T-helper 17 cell (primary cell): ENCODE measurements around the gene CALML3. TPM values are rescaled to one million over a fixed set of nuclear protein-coding genes. Genes with fewer than 3 reads are reported as not detected.
A peak's percentile ranks its signal among the peaks of the same experiment; 100 is the strongest.

ENCODE experiments used
- ATAC-seq: fragments of 150-1000 bp; cut with Tn5 transposase; 2 replicates; pipeline ENCODE4 v1.10.0; 2021; ENCODE audit warnings: mild to moderate bottlenecking, moderate library complexity
- DNase-seq, 3 donors: peaks; one replicate each; pipeline versions ENCODE4 v3.0.0 to v3.0.0-alpha.2; 2020 to 2021
- H3K9me3 ChIP-seq: one replicate; pipeline ENCODE4 v1.7.0; 2013; ENCODE audit warnings: low read length, mild to moderate bottlenecking; ENCODE audit not compliant: control insufficient read depth, poor library complexity, severe bottlenecking
- H3K27ac Mint-ChIP-seq: one replicate; pipeline ENCODE4 v1.8.0; 2022; ENCODE audit warnings: mild to moderate bottlenecking, moderate library complexity, mixed read lengths
- H3K27me3 Mint-ChIP-seq: one replicate; pipeline ENCODE4 v1.8.0; 2022; ENCODE audit warnings: mixed read lengths
- H3K36me3 Mint-ChIP-seq: one replicate; pipeline ENCODE4 v1.8.0; 2022; ENCODE audit warnings: low read depth, mixed read lengths
- H3K4me1 Mint-ChIP-seq: one replicate; pipeline ENCODE4 v1.8.0; 2022; ENCODE audit warnings: mild to moderate bottlenecking, mixed read lengths
- H3K4me3 Mint-ChIP-seq: one replicate; pipeline ENCODE4 v1.8.0; 2022; ENCODE audit warnings: mild to moderate bottlenecking, moderate library complexity, mixed read lengths
- total RNA-seq, 4 donors: library from RNA in 2 of 4; stranded (reverse) in 2 of 4; gene quantifications; one replicate each; pipeline ENCODE4 v1.2.3 and lab custom pipeline; 2022 to 2026

The CALML3 gene
- total RNA-seq, 2 donors from 2014 or later = not detected

DNA sequence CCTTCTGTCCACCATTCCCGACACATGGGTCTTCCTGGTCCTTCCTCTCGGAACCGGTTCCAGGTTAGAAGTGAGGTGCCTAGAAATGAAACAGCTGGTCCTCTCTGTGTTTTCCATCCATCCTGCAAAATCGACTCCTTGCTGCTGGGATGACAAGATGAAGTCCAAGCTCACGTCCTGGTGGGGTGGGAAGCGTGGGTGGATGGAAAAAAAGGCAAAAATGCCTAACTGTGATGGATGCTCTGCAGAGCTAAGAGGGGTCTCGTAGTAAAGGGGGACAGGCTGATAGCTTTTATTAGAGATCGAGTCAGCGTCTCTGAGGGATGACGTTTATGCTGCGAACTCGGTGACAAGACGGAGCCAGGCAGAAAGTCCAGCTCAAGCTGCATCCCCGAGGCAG is 39.5 kb upstream of the CALML3 start:
- peaks cover 4% of the 10 kb centered on the region for H3K4me1 Mint-ChIP-seq
- H3K27me3 Mint-ChIP-seq = peaks cover 24% of the 10 kb centered on the region
- no peak for DNase-seq
- H3K36me3 Mint-ChIP-seq = peaks cover 2% of the 10 kb centered on the region
- ATAC-seq = no peak
- H3K27ac Mint-ChIP-seq = no peak overlapping the region
- H3K9me3 ChIP-seq = no peaks in the 10 kb centered on the region
- no peak overlapping the region for H3K4me3 Mint-ChIP-seq

- no peak for ATAC-seq
- H3K4me3 Mint-ChIP-seq = no peak overlapping the region
- no peak overlapping the region for H3K27ac Mint-ChIP-seq
These were observed 38.6 kb upstream of the CALML3 start for GRCh38 chr10:5485948-5486852.

DNA sequence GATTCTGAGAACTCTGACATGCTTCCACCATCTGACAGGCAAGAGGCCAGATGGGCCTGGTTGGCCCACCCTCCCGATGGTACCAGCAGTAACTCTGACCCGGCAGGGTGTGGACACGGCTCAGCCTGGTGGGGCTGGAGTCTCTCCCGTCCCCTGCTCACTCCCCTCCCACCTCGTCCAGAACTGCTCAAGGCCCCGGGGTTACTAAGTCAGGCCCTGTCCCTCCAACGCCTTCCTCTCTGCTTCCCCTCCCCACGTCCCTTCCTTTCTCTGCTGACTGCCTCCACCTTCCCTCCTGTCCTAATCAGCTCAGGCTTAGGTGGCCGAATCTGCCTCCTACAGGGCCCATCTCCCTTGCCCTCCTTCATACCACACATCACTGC is 37.9 kb upstream of the CALML3 start:
- Mint-ChIP-seq H3K27me3 (peaks cover 16% of the 10 kb centered on the region), H3K4me1 (peaks cover 4% of the 10 kb centered on the region), H3K36me3 (peaks cover 2% of the 10 kb centered on the region), H3K27ac (no peak overlapping the region), H3K4me3 (no peak overlapping the region)
- ATAC-seq = no peak
- no peak for DNase-seq
- H3K9me3 ChIP-seq = no peaks in the 10 kb centered on the region

More at GRCh38 chr10:5485948-5486852, 38.6 kb upstream of the CALML3 start:
- Mint-ChIP-seq H3K27me3 (peaks cover 20% of the 10 kb centered on the region), H3K4me1 (peaks cover 4% of the 10 kb centered on the region), H3K36me3 (peaks cover 2% of the 10 kb centered on the region)
- DNase-seq = no peak
- no peaks in the 10 kb centered on the region for H3K9me3 ChIP-seq

DNA sequence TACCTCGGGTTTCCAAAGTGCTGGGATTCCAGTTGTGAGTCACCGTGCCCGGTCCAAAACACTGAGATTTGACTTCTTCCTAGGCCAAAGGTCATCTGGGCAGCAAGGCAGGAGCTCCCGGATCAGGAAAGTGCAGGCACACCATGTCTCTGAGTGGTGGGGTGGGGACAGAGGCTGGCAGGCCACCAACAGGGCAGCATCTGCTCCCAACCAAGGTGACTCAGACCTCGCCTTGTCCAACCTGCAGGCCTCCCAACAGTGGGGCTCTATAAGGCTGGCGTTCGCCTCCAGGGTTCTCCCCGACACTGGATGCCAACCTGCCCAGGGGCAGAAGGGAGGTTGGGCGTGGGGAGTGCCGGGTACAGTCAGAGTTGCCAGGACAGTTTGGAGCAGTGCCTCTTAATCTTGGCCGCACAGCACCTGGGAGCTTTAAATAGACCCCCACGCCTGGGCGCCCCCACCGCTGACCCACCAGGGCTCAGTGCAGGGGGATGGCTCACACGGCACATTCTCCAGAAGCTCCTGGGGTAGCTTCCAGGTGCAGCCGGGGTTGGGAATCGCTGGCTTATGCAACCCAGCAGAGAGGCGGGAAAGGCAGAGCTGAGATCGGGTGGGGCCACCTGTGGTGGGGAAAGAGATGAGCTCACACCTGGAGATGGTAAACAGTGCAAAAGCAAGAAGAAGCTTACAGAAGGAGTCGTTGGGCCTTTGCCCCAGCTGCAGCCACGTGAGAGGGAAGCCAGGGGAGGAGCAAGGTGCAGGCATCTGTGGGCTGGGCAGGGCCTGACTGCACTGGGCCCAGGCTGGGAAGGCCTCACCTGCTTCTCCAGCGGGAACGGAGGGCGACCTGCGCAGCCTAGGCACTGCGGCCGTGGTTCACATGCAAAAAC is 36.2 kb upstream of the CALML3 start:
- H3K27me3 Mint-ChIP-seq = peaks cover 9% of the 10 kb centered on the region
- H3K9me3 ChIP-seq = no peaks in the 10 kb centered on the region
- H3K27ac Mint-ChIP-seq = no peak overlapping the region
- ATAC-seq (no peak), DNase-seq (no peak)
- H3K4me3 Mint-ChIP-seq = no peak overlapping the region
- H3K36me3 Mint-ChIP-seq = peaks cover 4% of the 10 kb centered on the region
- H3K4me1 Mint-ChIP-seq = peaks cover 4% of the 10 kb centered on the region

DNA sequence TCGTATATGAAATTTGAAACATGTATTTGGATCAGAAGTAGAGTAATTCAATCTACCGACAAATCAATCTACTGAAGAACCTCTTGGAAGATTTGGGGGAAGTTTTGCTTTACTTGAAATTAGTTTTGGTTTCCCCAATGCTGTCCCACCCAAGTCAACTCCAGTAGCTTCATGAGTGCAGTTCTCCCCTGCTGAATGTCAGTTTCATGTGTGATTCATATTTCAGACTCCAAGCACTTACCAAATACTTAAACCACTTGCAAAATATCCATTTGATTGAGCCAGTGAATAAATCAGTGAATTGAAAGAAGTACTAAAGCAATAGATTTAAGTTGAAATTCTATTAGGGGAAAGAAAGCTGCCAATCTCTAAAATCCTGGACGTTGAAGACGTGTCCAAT is 34.7 kb upstream of the CALML3 start:
- H3K4me3 Mint-ChIP-seq = no peak overlapping the region
- peaks cover 4% of the 10 kb centered on the region for H3K4me1 Mint-ChIP-seq
- no peaks in the 10 kb centered on the region for H3K9me3 ChIP-seq
- ATAC-seq (no peak), DNase-seq (no peak)
- no peak overlapping the region for H3K27ac Mint-ChIP-seq
- H3K36me3 Mint-ChIP-seq = peaks cover 4% of the 10 kb centered on the region
- H3K27me3 Mint-ChIP-seq = peaks cover 9% of the 10 kb centered on the region

- H3K27me3 Mint-ChIP-seq = peaks cover 9% of the 10 kb centered on the region
- ATAC-seq (no peak), DNase-seq (no peak)
- H3K4me3 Mint-ChIP-seq = no peak overlapping the region
- peaks cover 4% of the 10 kb centered on the region for H3K36me3 Mint-ChIP-seq
- no peaks in the 10 kb centered on the region for H3K9me3 ChIP-seq
- peak overlapping the region; percentile 59 for H3K27ac Mint-ChIP-seq
- peaks cover 4% of the 10 kb centered on the region for H3K4me1 Mint-ChIP-seq
These were observed 33.9 kb upstream of the CALML3 start for GRCh38 chr10:5490698-5491464.

DNA sequence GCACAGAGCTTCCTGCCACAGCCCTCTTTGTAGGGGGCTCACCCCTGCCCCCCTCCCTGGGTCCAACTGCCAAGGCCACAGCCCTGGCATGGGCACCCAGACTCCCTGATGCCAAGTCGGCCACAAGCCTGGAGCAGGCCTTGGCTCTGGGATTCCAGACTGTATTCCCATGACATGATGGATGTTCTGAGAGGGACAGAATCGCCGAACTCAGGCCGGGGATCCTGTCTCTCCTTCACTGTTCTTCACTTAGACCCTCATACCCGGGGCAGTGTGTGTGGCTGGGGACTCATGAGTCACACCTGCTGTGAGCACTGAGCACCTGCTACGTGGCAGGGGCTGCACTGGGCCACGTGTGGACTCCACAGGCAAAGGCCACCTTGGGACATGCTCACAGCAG is 33.3 kb upstream of the CALML3 start:
- no peaks in the 10 kb centered on the region for H3K9me3 ChIP-seq
- no peak for DNase-seq
- Mint-ChIP-seq H3K4me3 (no peak overlapping the region), H3K27me3 (peaks cover 9% of the 10 kb centered on the region), H3K4me1 (peaks cover 4% of the 10 kb centered on the region), H3K36me3 (peaks cover 4% of the 10 kb centered on the region), H3K27ac (peak overlapping the region; percentile 59)
- no peak for ATAC-seq

GRCh38 chr10:5492322-5492855 is 32.4 kb upstream of the CALML3 start:
- Mint-ChIP-seq H3K27me3 (peaks cover 4% of the 10 kb centered on the region), H3K27ac (no peak overlapping the region), H3K36me3 (peaks cover 2% of the 10 kb centered on the region), H3K4me3 (no peak overlapping the region), H3K4me1 (peaks cover 4% of the 10 kb centered on the region)
- DNase-seq (no peak), ATAC-seq (no peak)
- H3K9me3 ChIP-seq = no peaks in the 10 kb centered on the region

- Mint-ChIP-seq H3K4me3 (no peak overlapping the region), H3K4me1 (peaks cover 2% of the 10 kb centered on the region), H3K36me3 (peaks cover 2% of the 10 kb centered on the region), H3K27me3 (no peaks in the 10 kb centered on the region), H3K27ac (no peak overlapping the region)
- ATAC-seq (no peak), DNase-seq (no peak)
- no peaks in the 10 kb centered on the region for H3K9me3 ChIP-seq
These were observed 31.7 kb upstream of the CALML3 start for GRCh38 chr10:5492929-5493576.

DNA sequence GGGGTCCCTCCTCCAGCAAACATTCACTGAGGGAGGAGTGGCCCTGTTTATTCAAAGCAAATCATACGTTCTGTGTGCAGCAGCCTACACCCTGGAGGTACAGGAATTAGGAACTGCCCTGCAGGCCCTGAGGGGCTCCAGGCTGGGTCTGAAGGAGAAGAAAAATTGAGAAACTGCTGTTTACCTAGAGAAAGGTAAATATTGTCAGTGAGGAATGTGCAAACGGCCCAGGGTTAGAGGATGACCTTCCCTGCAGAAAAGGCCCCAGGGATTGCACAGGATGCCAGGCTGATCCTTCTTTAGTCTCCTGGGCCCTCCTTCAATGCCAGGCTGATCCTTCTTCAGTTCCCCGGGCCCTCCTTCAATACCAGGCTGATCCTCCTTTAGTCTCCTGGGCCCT is 31.1 kb upstream of the CALML3 start:
- no peak for ATAC-seq
- no peak overlapping the region for H3K4me3 Mint-ChIP-seq
- peaks cover 2% of the 10 kb centered on the region for H3K36me3 Mint-ChIP-seq
- no peak overlapping the region for H3K27ac Mint-ChIP-seq
- DNase-seq = no peak
- peaks cover 2% of the 10 kb centered on the region for H3K4me1 Mint-ChIP-seq
- H3K9me3 ChIP-seq = no peaks in the 10 kb centered on the region
- no peaks in the 10 kb centered on the region for H3K27me3 Mint-ChIP-seq

- Mint-ChIP-seq H3K36me3 (peaks cover 2% of the 10 kb centered on the region), H3K4me3 (no peak overlapping the region)
- no peak for DNase-seq
These were observed 30.1 kb upstream of the CALML3 start for GRCh38 chr10:5494611-5495010.

More at GRCh38 chr10:5494611-5495010, 30.1 kb upstream of the CALML3 start:
- Mint-ChIP-seq H3K27ac (no peak overlapping the region), H3K4me1 (peaks cover 2% of the 10 kb centered on the region), H3K27me3 (no peaks in the 10 kb centered on the region)
- no peak for ATAC-seq
- no peaks in the 10 kb centered on the region for H3K9me3 ChIP-seq
